Epithelial cell of proximal tubule (primary cell): ENCODE measurements around the gene HOXA3. TPM values are rescaled to one million over a fixed set of nuclear protein-coding genes. Genes with fewer than 3 reads are reported as not detected.

Experiments used
- DNase-seq: peaks from one replicate; pipeline ENCODE4 v3.0.0-alpha.2; 2011; ENCODE audit warnings: low read depth
- H3K4me3 ChIP-seq: 2 replicates; pipeline ENCODE4 v1.5.1; 2011; ENCODE audit warnings: low read depth, mild to moderate bottlenecking, low read length
- total RNA-seq: library from RNA; depleted of rRNA; stranded (reverse); fragments of >200 nt; gene quantifications from 2 replicates; pipeline ENCODE4 v1.2.3, GENCODE V29; 2015
- TF ChIP-seq, protein P1 (sequence below): conservative IDR thresholded peaks from 2 replicates; pipeline ENCODE4 v1.5.1; 2012; ENCODE audit warnings: low read depth, mild to moderate bottlenecking, low read length

Gene HOXA3
- total RNA-seq, 1 donor from 2014 or later: 33.2 TPM

DNA sequence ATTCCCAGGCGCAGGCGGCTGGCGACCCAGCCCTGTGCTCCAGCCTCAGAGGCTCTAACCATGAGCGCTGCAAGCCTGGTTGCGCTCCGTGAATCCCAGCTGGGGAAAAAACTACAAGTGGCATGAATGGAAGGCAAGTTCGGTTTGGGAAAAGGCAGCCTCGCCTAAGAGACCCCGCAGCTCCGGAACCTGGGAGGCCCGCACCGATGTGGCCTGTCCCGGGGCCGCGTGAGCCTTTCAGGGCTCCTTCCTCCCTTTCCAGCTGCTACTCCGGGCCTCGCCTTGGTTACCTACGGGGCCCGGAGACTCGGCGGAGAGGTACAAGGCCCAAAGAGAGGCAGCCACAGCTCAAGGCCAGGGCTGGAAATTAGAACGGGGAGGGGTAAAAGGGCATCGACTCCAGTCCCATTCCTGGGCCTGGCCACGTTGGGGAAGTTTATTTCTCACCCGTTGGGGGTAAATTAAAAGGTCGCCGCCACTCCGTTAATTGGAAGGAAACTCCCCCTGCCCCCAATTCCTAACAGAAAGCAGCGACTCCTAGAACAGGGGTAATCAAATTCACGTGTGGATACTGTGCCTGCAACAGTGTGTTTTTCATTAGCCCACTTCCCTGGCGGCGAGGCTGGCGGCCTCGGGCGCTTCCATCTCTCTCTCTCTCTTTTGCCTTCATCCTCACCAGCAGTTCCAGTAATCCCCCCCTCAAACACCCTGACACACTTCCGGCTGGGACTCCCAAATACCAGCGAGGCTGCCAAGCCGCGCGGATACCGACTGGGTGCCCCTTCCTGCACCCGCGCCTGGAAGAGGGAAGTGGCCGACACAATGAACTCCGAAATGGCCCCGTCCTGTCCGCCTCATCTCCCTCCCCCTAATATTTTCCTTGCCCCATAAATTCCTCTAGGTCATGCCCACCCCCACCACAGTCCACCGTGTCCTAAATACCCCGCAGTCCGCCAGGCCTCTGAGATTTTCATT lies 14.4 kb upstream of the HOXA3 start:
- DNase-seq: no peak
- H3K4me3 ChIP-seq: peak overlapping the region; percentile 74
- TF ChIP-seq, protein P1, sequence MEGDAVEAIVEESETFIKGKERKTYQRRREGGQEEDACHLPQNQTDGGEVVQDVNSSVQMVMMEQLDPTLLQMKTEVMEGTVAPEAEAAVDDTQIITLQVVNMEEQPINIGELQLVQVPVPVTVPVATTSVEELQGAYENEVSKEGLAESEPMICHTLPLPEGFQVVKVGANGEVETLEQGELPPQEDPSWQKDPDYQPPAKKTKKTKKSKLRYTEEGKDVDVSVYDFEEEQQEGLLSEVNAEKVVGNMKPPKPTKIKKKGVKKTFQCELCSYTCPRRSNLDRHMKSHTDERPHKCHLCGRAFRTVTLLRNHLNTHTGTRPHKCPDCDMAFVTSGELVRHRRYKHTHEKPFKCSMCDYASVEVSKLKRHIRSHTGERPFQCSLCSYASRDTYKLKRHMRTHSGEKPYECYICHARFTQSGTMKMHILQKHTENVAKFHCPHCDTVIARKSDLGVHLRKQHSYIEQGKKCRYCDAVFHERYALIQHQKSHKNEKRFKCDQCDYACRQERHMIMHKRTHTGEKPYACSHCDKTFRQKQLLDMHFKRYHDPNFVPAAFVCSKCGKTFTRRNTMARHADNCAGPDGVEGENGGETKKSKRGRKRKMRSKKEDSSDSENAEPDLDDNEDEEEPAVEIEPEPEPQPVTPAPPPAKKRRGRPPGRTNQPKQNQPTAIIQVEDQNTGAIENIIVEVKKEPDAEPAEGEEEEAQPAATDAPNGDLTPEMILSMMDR: no peak

DNA sequence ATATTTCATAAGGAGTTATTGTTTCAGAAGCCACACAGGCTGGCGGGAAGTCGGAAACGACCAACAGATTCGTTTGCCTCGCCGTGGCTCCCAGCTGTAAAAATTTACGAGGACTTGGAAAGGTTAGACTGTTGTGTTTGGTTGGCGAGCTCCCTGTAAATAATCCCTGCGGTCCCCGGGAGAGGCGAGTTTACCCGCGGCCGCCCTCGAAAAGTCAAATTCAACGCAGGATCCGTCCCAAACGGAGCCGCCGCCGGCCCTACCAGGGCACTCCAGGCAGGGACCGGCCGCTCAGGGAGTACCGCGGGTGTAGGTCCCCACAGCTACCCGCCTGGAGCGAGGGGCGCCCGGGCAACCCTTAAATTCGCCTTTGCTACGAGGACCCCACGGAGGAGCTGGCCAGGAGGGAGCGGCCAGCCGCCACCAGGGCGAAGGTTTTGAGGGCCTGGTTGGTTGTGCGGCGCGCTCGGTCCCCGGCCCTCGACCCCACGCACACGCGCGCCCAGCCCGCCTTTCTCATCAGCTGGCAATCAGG lies 13.7 kb upstream of the HOXA3 start:
- H3K4me3 ChIP-seq: peak overlapping the region; percentile 74
- TF ChIP-seq, protein P1: no peak
- no peak for DNase-seq

DNA sequence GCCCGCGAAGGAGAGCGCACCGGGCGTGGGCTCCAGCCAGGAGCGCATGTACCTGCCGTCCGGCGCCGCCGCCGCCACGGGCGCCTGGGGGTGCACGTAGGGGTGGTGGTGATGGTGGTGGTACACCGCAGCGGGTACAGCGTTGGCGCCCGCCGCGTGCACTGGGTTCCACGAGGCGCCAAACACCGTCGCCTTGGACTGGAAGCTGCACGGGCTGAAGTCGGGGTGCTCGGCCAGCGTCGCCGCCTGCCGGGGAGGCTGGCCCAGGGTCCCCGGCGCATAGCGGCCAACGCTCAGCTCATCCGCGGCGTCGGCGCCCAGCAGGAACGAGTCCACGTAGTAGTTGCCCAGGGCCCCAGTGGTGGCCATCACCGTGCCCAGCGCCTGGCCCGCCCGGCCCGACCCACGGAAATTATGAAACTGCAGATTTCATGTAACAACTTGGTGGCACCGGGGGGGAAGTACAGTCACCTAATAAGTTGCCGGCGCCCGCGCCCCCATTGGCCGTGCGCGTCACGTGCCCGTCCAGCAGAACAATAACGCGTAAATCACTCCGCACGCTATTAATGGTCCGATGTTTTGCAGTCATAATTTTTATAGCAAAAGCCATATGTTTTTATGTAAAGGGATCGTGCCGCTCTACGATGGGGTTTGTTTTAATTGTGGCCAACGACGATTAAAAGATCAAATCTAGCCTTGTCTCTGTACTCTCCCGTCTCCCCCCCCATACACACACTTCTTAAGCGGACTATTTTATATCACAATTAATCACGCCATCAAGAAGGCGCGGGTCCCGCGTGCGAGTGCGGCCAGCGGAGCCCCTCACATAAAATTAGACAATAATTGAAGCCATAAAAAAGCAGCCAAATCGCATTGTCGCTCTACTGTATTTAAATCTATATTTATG lies 13.0 kb upstream of the HOXA3 start, which contains the start of gene HOXA9:
Gene HOXA9, minus strand, starts transcription at position 449 of the 907 bp plus-strand sequence. Its CDS starts 80 bp downstream, at position 369.
- TF ChIP-seq, protein P1: peak; percentile 18
- no peak for DNase-seq
- peak within 1 kb of the TSS; percentile 74 for H3K4me3 ChIP-seq

DNA sequence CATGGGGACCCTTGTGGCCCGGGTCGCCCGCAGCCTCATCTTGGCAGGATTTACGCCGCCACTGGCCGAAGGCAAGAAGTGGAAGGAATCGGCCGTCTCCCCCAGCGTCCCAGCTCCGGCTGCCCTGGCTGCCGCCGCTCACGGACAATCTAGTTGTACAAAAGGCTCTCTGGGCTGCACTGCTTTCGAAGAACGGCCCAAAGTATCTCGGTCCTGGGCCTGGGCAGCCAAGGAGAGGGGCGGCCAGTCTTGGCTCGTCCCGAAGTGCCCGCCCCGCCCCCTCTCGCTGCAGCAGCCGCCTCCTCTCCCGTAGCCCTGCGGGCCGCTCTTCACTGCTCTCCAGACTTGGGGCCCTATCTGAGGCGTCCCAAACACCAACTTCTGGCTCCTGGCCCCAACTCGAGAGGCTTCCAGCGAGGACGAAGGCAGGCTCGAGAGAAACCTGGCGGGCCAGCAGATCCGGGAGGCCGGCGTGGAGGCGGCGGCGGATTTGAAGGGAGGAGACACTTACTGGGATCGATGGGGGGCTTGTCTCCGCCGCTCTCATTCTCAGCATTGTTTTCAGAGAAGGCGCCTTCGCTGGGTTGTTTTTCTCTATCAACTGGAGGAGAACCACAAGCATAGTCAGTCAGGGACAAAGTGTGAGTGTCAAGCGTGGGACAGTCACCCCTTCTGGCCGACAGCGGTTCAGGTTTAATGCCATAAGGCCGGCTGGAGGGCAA lies 12.1 kb upstream of the HOXA3 start:
- DNase-seq: no peak

DNA sequence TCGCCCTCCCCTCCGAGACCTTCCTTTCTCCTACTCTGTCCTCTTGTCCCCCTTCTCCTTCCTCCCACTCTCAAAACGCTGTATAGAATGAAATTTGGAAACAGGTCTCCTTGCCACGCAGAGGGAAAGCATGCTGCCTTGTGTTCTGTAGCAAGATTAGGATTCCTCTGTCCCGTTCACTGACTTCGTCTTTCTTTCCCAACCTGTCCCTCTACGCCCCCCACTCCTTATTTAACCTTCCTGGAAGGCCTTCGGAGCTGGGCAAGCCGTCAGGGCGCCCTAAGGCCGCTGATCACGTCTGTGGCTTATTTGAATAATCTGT lies 11.6 kb upstream of the HOXA3 start:
- peak overlapping the region; percentile 74 for H3K4me3 ChIP-seq
- TF ChIP-seq, protein P1: no peak
- no peak for DNase-seq

More for the DNA sequence above, 12.1 kb upstream of the HOXA3 start:
- TF ChIP-seq, protein P1: peak; percentile 16
- peak overlapping the region; percentile 74 for H3K4me3 ChIP-seq
